DOHH2 (cell line): ENCODE results near the gene KRTAP10-9.

ENCODE experiments used
- H3F3A ChIP-seq: fragments of 200-600 bp; sonication (generic), shearing (Covaris generic); 2 replicates; pipeline ENCODE4 v1.6.0; 2016; ENCODE audit warnings: antibody characterized with exemption, mild to moderate bottlenecking; ENCODE audit not compliant: control insufficient read depth, insufficient read depth
- H3K27ac ChIP-seq: fragments of 200-600 bp; sonication (generic); 2 replicates; pipeline ENCODE4 v1.5.1; 2014; ENCODE audit warnings: low read depth, mild to moderate bottlenecking, low read length, moderate library complexity
- H3K27me3 ChIP-seq: fragments of 200-600 bp; sonication (generic); 2 replicates; pipeline ENCODE4 v1.6.1; 2014; ENCODE audit warnings: mild to moderate bottlenecking, low read length, mixed read lengths; ENCODE audit not compliant: control insufficient read depth
- H3K36me3 ChIP-seq: fragments of 200-600 bp; sonication (generic); 2 replicates; pipeline ENCODE4 v1.6.1; 2014; ENCODE audit warnings: mild to moderate bottlenecking, low read length, moderate library complexity, mixed read lengths; ENCODE audit not compliant: control insufficient read depth
- H3K4me1 ChIP-seq: fragments of 200-600 bp; sonication (generic); 2 replicates; pipeline ENCODE4 v1.6.1; 2014; ENCODE audit warnings: mild to moderate bottlenecking, low read length, mixed read lengths; ENCODE audit not compliant: control insufficient read depth
- H3K4me2 ChIP-seq: fragments of 200-600 bp; sonication (generic); 2 replicates; pipeline ENCODE4 v1.6.0; 2014; ENCODE audit warnings: mild to moderate bottlenecking, low read length, moderate library complexity
- H3K4me3 ChIP-seq: fragments of 200-600 bp; sonication (generic); 2 replicates; pipeline ENCODE4 v1.5.1; 2014; ENCODE audit warnings: mild to moderate bottlenecking, low read length, mixed read lengths
- H3K79me2 ChIP-seq: fragments of 200-600 bp; sonication (generic); 2 replicates; pipeline ENCODE4 v1.6.1; 2014; ENCODE audit warnings: mild to moderate bottlenecking, low read length, mixed read lengths; ENCODE audit not compliant: control insufficient read depth
- H3K9me2 ChIP-seq: fragments of 200-600 bp; sonication (generic); replicated peaks from 2 replicates; pipeline ENCODE4 v1.6.1; 2014; ENCODE audit warnings: mild to moderate bottlenecking, low read length, mixed read lengths; ENCODE audit not compliant: control insufficient read depth
- H3K9me3 ChIP-seq: fragments of 200-600 bp; sonication (generic); 2 replicates; pipeline ENCODE4 v1.6.1; 2014; ENCODE audit warnings: antibody characterized with exemption, low read length, mixed read lengths; ENCODE audit not compliant: control insufficient read depth, insufficient read depth
- H4K20me1 ChIP-seq: fragments of 200-600 bp; sonication (generic); 2 replicates; pipeline ENCODE4 v1.6.0; 2014; ENCODE audit warnings: low read depth, mild to moderate bottlenecking, antibody characterized with exemption, low read length, moderate library complexity; ENCODE audit not compliant: control insufficient read depth, insufficient read depth
- CTCF ChIP-seq: fragments of 200-600 bp; sonication (generic); IDR thresholded peaks from one replicate; pipeline ENCODE4 v1.5.1; 2014; ENCODE audit warnings: antibody characterized with exemption, mild to moderate bottlenecking, low read depth, low read length; ENCODE audit not compliant: poor library complexity, severe bottlenecking
- EZH2phosphoT487 ChIP-seq: fragments of 200-600 bp; sonication (generic); IDR thresholded peaks from 2 replicates; pipeline ENCODE4 v1.6.1; 2017; ENCODE audit warnings: borderline replicate concordance, mild to moderate bottlenecking, antibody characterized with exemption, low read length, moderate library complexity, mixed read lengths

KRTAP10-9 gene

DNA sequence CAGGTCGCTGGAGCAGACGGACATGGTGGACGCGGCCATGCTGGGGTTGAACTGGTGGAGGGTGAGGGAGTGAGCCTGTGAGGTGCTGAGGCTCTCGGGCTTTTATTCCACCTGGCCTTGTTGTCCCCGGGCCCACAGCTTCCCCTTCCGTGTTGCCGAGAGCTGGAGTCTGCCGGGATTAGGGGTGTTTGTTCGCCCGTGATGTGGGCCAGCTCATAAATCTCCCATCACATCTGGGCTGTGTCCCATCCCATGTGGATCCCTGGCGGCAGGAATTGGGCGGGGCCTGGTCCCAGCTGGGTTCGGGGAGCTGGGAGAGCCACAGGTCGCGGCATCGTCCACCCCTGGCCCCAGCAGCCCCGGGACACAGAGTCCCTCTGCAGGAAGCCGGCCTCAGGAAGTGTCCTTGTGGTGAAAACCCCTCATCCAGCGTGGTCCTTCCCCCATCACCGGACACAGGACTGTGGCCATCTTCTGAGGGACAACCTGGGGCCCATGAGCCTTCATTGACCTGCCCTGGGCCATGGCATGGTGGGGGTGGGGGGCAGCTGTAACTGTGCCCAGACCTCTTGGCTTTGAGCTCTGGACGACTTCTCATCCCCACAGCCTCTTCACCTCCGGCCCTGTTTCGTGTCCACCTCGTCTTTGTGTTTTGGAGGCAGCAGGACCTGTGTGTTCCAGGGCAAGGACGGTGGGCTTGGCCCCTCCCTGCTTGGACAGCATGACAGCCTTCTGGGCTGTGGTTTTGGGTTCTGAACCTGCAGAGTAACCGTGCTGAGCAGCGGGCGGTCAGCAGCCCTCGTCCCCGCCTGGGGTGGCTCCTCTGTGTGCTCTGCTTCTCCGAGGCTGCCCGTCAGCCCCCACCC is 34.2 kb upstream of the KRTAP10-9 start, which contains the start of gene KRTAP10-6:
TSS of gene KRTAP10-6 (minus strand) at position 60 of the 866 bp plus-strand sequence. CDS start at position 39, 21 bp downstream.
- Histone ChIP-seq H3F3A (no peaks in the 10 kb centered on the region), H3K27ac (no peak within 1 kb of the TSS), H3K4me1 (no peaks in the 10 kb centered on the region), H4K20me1 (no peaks in the 10 kb centered on the region), H3K79me2 (no peaks in the 10 kb centered on the region), H3K27me3 (0 out of 2 replicates have a peak, but pooled peaks cover 3% of the 10 kb centered on the region), H3K9me3 (no peaks in the 10 kb centered on the region), H3K36me3 (no peaks in the 10 kb centered on the region), H3K4me3 (no peak within 1 kb of the TSS), H3K4me2 (no peak within 1 kb of the TSS), H3K9me2 (no peaks in the 10 kb centered on the region)
- TF ChIP-seq CTCF (no peak), EZH2phosphoT487 (no peak)

DNA sequence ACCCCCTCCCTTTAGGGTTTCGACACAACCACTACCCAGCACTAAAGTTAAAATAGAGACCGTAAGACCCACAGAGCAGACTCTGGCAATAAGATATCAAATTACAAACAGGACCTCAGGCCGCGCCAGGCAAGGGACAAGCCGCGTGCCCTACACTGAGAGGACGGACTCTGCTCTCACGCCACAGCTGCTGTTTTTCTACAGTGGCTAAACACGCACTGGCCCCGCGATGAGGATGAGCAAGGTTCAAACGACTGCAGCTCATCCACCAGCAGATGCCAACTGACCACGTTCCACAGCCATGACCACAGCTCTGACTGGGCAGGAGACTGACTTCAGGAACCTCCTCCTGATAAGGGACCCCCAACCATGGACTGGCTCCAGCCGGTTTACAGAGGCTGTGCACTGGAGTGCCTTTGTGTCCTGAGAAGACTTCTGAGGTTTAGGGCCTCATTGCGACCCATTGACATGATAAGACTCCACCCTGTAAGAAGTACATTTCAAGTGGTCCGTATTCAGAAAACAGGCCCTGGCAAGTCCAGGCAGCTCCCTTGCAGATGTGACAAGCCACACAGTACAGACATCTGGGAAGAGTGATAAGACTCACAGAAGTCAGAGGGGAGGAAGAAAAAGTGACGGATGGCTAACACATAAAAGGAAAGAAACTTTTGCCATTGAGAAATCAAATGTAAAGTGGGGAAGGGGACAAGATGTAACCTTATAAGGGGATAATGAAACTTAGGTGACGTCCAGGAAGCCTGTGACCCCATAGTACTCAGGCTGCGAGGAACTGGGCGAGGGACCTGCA is 33.1 kb upstream of the KRTAP10-9 start:
- Histone ChIP-seq H3K4me2 (no peak overlapping the region), H3F3A (no peaks in the 10 kb centered on the region), H3K79me2 (no peaks in the 10 kb centered on the region), H3K27ac (no peak overlapping the region), H3K9me3 (no peaks in the 10 kb centered on the region), H3K36me3 (no peaks in the 10 kb centered on the region), H3K4me1 (no peaks in the 10 kb centered on the region), H3K9me2 (no peaks in the 10 kb centered on the region), H3K27me3 (0 out of 2 replicates have a peak, but pooled peaks cover 3% of the 10 kb centered on the region), H4K20me1 (no peaks in the 10 kb centered on the region), H3K4me3 (no peak overlapping the region)
- TF ChIP-seq CTCF (no peak), EZH2phosphoT487 (no peak)

DNA sequence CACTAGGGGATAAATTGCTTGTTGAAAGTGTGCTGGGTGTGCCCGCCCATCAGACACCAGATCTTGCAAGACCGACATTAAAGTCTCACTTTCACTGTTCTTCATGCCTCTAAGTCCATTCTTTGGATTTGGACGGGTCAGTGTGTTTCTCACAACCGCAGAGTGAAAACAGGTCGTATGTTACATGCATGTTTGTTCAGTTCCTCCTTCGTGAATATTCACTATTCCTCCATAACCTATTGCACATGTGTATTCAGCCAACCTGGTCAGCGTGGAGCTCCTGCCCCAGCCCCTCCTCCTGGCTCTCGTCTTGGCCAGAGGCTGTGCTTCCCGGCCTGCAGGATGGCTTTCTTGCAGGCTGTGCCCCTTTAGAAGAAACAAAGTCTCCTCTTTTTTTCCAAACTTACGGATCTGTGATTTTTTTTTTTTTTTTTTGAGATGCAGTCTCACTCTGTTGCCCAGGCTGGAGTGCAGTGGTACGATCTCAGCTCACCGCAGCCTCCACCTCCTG is 32.4 kb upstream of the KRTAP10-9 start:
- Histone ChIP-seq H3K27ac (no peak overlapping the region), H4K20me1 (no peaks in the 10 kb centered on the region), H3K9me2 (no peaks in the 10 kb centered on the region), H3F3A (no peaks in the 10 kb centered on the region), H3K4me3 (no peak overlapping the region), H3K79me2 (no peaks in the 10 kb centered on the region), H3K36me3 (no peaks in the 10 kb centered on the region), H3K4me2 (no peak overlapping the region), H3K27me3 (0 out of 2 replicates have a peak, but pooled peaks cover 3% of the 10 kb centered on the region), H3K9me3 (no peaks in the 10 kb centered on the region), H3K4me1 (no peaks in the 10 kb centered on the region)
- TF ChIP-seq EZH2phosphoT487, result no peak
- no peak for TF ChIP-seq CTCF
